Testis (tissue), 3 donors: ENCODE data around the gene IGSF11. TPM values are rescaled to one million over a fixed set of nuclear protein-coding genes. Genes with fewer than 3 reads are reported as not detected.
A peak's percentile ranks its signal among the peaks of the same experiment; 100 is the strongest.

Experiments
- DNase-seq: peaks from one replicate; pipeline ENCODE4 v3.0.0-alpha.2; 2019
- H3K27ac ChIP-seq, 2 donors: fragments of 200-600 bp; sonication (generic); one replicate each; pipeline ENCODE4 v1.5.1; 2019
- H3K27me3 ChIP-seq: fragments of 200-600 bp; sonication (generic); one replicate; pipeline ENCODE4 v1.5.1; 2019
- H3K36me3 ChIP-seq: fragments of 200-600 bp; sonication (generic); one replicate; pipeline ENCODE4 v1.5.1; 2017; ENCODE audit warnings: low read depth; ENCODE audit errors: missing control alignments
- H3K4me1 ChIP-seq: fragments of 200-600 bp; sonication (generic); one replicate; pipeline ENCODE4 v1.5.1; 2019
- H3K4me3 ChIP-seq, 2 donors: fragments of 200-600 bp; sonication (generic); one replicate each; pipeline ENCODE4 v1.5.1; 2017 to 2019
- H3K9me3 ChIP-seq: fragments of 200-600 bp; sonication (generic); one replicate; pipeline ENCODE4 v1.5.1; 2017
- POLR2A ChIP-seq: fragments of 450-650 bp; IDR thresholded peaks from one replicate; pipeline ENCODE4 v1.6.1; 2017; ENCODE audit warnings: antibody characterized with exemption, mild to moderate bottlenecking, moderate library complexity
- WGBS, 2 donors: methylation state at CpG; one replicate each; pipeline ENCODE4 v1.1.5; 2018; 5-methylcytosine and 5-hydroxymethylcytosine counted together
- intact Hi-C: fragments of 100-400 bp; cut with DNase I; formaldehyde crosslinking; loops from one replicate; pipeline ENCODE4 v1.15.1; 2023; ENCODE audit warnings: low total_unique reads
- polyA plus RNA-seq: library from polyadenylated mRNA; stranded (reverse); fragments of 350-450 nt; fragmentation: Illumina TruSeq; extraction: RNeasy Lipid Tissue Mini Kit (QIAGEN cat#74804); gene quantifications from one replicate; pipeline ENCODE4 v1.2.3, GENCODE V29; 2014; ENCODE audit warnings: low read depth, low replicate concordance; ENCODE audit not compliant: insufficient read depth
- total RNA-seq, 2 donors: library from RNA; depleted of rRNA; stranded (reverse); fragments of >200 nt; gene quantifications; one replicate each; pipeline ENCODE4 v1.2.3, GENCODE V29; 2016
- TF ChIP-seq, protein P1 (sequence below), 3 experiments: fragments of 450-650 bp in 2 of 3; fragments of 200-600 bp in 1 of 3; sonication (generic) in 1 of 3; IDR thresholded peaks; one replicate each; pipeline ENCODE4 v1.5.1; 2016 to 2019; ENCODE audit warnings: antibody characterized with exemption in 3 of 3, mild to moderate bottlenecking in 2 of 3, moderate library complexity in 1 of 3

IGSF11 gene
- total and polyA plus RNA-seq, 3 donors from 2014 or later: 80.0 to 105 (median 99.1) TPM

DNA sequence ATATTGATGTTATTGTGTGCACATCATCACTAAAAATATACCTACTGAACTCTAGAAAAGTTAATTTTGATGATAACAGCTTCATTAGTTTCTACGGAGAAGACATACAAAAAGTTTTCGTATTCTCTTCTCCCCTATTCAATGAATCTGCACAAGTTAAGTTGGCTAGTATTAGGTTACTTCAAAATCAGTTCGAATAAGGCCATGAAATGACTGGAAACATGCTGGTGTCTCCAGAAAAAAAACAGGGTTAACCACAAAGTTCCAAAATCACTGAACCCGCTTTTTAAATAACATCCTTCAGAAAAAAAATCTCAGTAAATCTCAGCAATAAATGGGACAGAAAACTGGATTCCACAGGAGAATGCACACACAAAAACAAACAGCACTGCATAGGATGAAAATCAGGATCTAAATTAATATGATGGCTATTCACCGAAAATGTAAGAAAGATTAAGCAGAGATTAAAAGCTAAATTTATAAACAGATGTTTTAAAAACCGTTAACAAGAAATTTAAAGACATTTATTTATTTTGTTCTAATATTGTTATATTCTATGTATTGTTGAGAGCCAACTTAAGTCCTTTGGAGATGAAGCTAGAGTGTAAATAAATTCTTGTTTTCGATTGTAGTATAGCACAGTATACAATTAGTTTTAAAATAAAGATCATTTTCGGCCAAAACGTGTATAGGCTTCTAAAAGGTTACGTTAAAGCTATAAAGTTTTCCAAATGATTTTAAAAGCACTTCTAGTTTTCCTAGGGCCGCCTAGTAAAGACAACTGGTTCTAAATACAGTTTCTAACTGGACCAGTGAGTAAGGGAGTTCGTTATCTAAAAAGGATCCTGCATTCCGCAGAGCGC is 1.0 kb downstream of the IGSF11 start:
- Histone ChIP-seq H3K36me3 (no peaks in the 10 kb centered on the region), H3K4me3 (peak overlapping the region; percentile 64 to 70), H3K4me1 (peaks cover 8% of the 10 kb centered on the region), H3K27me3 (no peaks in the 10 kb centered on the region), H3K27ac (peak overlapping the region; percentile 71 to 87), H3K9me3 (no peaks in the 10 kb centered on the region)
- intact Hi-C loops: no loop called here
- no peak for DNase-seq
- TF ChIP-seq, protein P1, sequence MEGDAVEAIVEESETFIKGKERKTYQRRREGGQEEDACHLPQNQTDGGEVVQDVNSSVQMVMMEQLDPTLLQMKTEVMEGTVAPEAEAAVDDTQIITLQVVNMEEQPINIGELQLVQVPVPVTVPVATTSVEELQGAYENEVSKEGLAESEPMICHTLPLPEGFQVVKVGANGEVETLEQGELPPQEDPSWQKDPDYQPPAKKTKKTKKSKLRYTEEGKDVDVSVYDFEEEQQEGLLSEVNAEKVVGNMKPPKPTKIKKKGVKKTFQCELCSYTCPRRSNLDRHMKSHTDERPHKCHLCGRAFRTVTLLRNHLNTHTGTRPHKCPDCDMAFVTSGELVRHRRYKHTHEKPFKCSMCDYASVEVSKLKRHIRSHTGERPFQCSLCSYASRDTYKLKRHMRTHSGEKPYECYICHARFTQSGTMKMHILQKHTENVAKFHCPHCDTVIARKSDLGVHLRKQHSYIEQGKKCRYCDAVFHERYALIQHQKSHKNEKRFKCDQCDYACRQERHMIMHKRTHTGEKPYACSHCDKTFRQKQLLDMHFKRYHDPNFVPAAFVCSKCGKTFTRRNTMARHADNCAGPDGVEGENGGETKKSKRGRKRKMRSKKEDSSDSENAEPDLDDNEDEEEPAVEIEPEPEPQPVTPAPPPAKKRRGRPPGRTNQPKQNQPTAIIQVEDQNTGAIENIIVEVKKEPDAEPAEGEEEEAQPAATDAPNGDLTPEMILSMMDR (IDR thresholded peaks at IDR 0.05): no peak
- no peak for TF ChIP-seq POLR2A
- 18 to 25% methylated on average over 14 of the region's 14 CpGs for WGBS, 2 donors

DNA sequence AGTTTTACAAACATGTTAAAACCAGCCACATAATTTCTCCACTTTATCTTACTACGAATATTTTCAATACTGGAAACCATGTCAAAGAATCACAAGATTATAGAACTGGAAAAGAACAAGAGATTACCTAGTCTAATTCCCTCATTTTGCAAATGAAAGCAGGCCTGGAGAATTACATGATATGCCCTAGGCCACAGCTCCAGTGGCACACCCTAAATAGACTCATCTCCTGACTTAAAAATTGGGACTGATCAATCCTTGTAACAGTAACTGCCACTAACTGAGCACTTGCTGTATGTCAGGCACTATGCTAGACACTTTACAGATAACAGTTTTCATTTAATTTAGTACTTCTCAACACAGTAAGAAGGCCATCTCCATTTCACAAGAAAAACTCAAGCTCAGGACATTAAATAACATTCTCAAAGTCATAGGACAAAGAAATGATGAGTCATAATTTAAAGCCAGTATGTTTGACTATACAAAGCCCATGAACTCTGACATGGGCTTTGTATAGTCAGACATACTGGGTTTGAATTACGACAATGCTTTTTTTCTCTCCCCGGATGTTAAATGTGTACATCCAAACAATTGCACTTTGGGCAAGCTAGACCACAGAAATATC is 9.4 kb downstream of the IGSF11 start:
- Histone ChIP-seq H3K36me3 (no peaks in the 10 kb centered on the region), H3K27me3 (no peaks in the 10 kb centered on the region), H3K27ac (no peak overlapping the region), H3K9me3 (no peaks in the 10 kb centered on the region), H3K4me3 (no peak overlapping the region), H3K4me1 (no peaks in the 10 kb centered on the region)
- WGBS, 2 donors: 66 to 71% methylated on average over 3 of the region's 3 CpGs
- intact Hi-C loops: no loop called here
- DNase-seq: no peak
- TF ChIP-seq, protein P1 (IDR thresholded peaks at IDR 0.05): no peak
- no peak for TF ChIP-seq POLR2A

DNA sequence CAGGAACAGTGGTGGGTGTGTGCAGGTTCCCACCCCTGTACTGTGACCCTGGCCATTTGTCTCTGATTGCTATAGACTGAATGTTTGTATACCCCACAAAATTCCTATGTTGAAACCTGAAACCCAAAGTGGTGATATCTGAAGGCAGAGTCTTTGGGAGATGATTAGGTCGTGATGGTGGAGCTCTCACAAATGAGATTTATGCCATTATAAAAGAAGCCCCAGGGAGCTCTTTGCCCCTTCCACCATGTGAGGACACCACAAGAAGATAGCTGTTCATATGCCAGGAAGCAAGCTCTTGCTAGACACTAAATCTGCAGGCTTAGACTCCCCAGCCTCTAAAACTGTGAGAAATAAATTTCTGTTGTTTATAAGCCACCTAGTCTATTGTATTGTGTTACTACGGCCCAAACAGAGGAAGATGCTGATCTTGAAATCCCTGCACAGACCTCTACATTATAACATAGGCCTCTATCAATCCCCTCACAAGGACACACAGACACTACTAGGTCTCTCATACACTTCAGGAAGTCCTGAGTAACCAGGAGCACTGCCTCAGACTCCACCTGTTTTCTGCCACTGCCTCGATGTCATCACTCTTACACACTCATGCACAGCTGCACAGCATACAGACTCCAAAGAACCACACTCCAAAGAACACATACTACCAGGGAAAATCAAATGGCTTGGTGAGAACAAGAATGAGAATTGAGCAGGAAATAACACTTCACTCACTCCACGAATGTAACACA is 14.7 kb downstream of the IGSF11 start:
- H3K27ac ChIP-seq: no peak overlapping the region
- WGBS, 2 donors: 37 to 58% methylated on average over 4 of the region's 4 CpGs
- intact Hi-C loops: no loop called here
- TF ChIP-seq, protein P1 (IDR thresholded peaks at IDR 0.05): no peak
- no peak for TF ChIP-seq POLR2A
- no peak overlapping the region for H3K4me3 ChIP-seq
- H3K9me3 ChIP-seq: no peaks in the 10 kb centered on the region
- H3K4me1 ChIP-seq: peaks cover 6% of the 10 kb centered on the region
- H3K36me3 ChIP-seq: no peaks in the 10 kb centered on the region
- DNase-seq: no peak
- H3K27me3 ChIP-seq: no peaks in the 10 kb centered on the region

DNA sequence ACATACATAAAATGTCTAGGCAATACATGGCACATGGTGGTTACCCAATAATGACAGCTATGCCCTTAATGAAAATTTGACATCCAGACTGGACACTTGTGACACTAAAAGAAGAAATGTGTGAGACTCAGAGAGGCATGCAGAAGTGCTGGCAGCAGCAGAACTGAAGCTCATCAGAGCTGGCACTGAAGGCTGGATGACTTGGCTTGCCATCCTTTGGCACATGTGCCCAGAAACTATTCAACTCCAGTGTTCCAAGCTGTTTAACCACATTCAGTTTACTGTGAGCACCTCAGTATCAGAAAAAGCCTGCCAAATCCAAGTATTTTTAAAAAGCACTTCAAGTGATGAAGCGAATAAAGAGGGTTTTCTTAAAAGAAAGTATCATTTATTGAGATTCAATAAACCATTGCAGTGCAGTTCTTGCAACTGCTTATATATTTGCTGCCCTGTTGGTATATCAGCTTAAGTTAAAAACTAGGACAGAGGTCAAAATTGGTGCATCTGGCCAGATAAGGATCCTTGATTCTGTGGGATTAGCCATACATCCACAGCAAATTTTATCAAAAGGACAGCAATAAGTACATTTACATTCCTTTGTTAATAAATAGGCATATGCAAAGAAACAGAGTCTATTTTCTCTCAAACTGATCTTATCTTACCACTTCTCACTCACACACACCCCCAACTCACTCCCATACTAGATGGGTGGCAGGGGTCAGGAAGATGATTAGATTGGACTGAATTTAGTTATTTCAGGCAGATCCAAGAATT is 15.8 kb downstream of the IGSF11 start:
- TF ChIP-seq, protein P1 (IDR thresholded peaks at IDR 0.05): no peak
- TF ChIP-seq POLR2A: no peak

More for the DNA sequence above, 15.8 kb downstream of the IGSF11 start:
- Histone ChIP-seq H3K27ac (no peak overlapping the region), H3K9me3 (no peaks in the 10 kb centered on the region), H3K4me1 (peaks cover 6% of the 10 kb centered on the region), H3K36me3 (no peaks in the 10 kb centered on the region), H3K27me3 (no peaks in the 10 kb centered on the region), H3K4me3 (no peak overlapping the region)
- 64 to 96% methylated on average over 1 of the region's 1 CpG for WGBS, 2 donors
- DNase-seq: peak; percentile 39
- intact Hi-C loops: no loop called here
